Hepatocyte (in vitro differentiated cells): ENCODE results near the gene CLN5. TPM values are rescaled to one million over a fixed set of nuclear protein-coding genes. Genes with fewer than 3 reads are reported as not detected.

Experiments used
- DNase-seq: peaks from one replicate; pipeline ENCODE4 v3.0.0-alpha.2; 2016; ENCODE audit warnings: low spot score
- H2AFZ ChIP-seq: fragments of 200-600 bp; sonication (generic); 2 replicates; pipeline ENCODE4 v1.6.0; 2016; ENCODE audit warnings: antibody characterized with exemption, mild to moderate bottlenecking
- H3K27ac ChIP-seq: fragments of 200-600 bp; sonication (generic); 2 replicates; pipeline ENCODE4 v1.5.1; 2016; ENCODE audit warnings: mild to moderate bottlenecking
- H3K27me3 ChIP-seq: fragments of 200-600 bp; sonication (generic); 2 replicates; pipeline ENCODE4 v1.6.1; 2016
- H3K36me3 ChIP-seq: fragments of 200-600 bp; sonication (generic); replicated peaks from 2 replicates; pipeline ENCODE4 v1.5.1; 2016; ENCODE audit warnings: low read depth; ENCODE audit not compliant: insufficient read depth
- H3K4me1 ChIP-seq: fragments of 200-600 bp; sonication (generic); 2 replicates; pipeline ENCODE4 v1.5.1; 2016; ENCODE audit warnings: mild to moderate bottlenecking, moderate library complexity; ENCODE audit not compliant: insufficient read depth
- H3K4me2 ChIP-seq: fragments of 200-600 bp; sonication (generic); 2 replicates; pipeline ENCODE4 v1.6.0; 2016
- H3K4me3 ChIP-seq: fragments of 200-600 bp; sonication (generic); 2 replicates; pipeline ENCODE4 v1.5.1; 2016; ENCODE audit warnings: mild to moderate bottlenecking
- H3K79me2 ChIP-seq: fragments of 200-600 bp; sonication (generic); 2 replicates; pipeline ENCODE4 v1.6.0; 2017; ENCODE audit warnings: mild to moderate bottlenecking
- H3K9me2 ChIP-seq: fragments of 200-600 bp; sonication (generic); replicated peaks from 2 replicates; pipeline ENCODE4 v1.6.0; 2017; ENCODE audit warnings: mild to moderate bottlenecking; ENCODE audit not compliant: insufficient read depth
- H3K9me3 ChIP-seq: fragments of 200-600 bp; sonication (generic); 2 replicates; pipeline ENCODE4 v1.5.1; 2016; ENCODE audit warnings: low read depth, mild to moderate bottlenecking
- H4K20me1 ChIP-seq: fragments of 200-600 bp; sonication (generic); 2 replicates; pipeline ENCODE4 v1.6.0; 2016; ENCODE audit warnings: mild to moderate bottlenecking; ENCODE audit not compliant: insufficient read depth, poor library complexity, severe bottlenecking
- EZH2 ChIP-seq: fragments of 200-600 bp; sonication (generic); IDR thresholded peaks from 2 replicates; pipeline ENCODE4 v1.6.1; 2016; ENCODE audit warnings: antibody characterized with exemption, mild to moderate bottlenecking, borderline replicate concordance
- EZH2phosphoT487 ChIP-seq: fragments of 200-600 bp; sonication (generic); IDR thresholded peaks from one replicate; pipeline ENCODE4 v1.6.1; 2018; ENCODE audit warnings: antibody characterized with exemption, mild to moderate bottlenecking, low read depth, moderate library complexity; ENCODE audit not compliant: unreplicated experiment, severe bottlenecking
- WGBS: methylation state at CpG from one replicate; pipeline ENCODE4 v1.1.6; 2016; ENCODE audit warnings: low lambda C conversion rate; ENCODE audit errors: missing lambda C conversion rate; 5-methylcytosine and 5-hydroxymethylcytosine counted together
- polyA plus RNA-seq: library from polyadenylated mRNA; unstranded; fragments of >200 nt; fragmentation: Nextera tagmentation; extraction: Ambion mirVana; gene quantifications from 2 replicates; pipeline ENCODE4 v1.2.1, GENCODE V29; 2016
- total RNA-seq: library from RNA; depleted of rRNA; stranded (reverse); fragments of >200 nt; gene quantifications from 2 replicates; pipeline ENCODE4 v1.2.3, GENCODE V29; 2014
- TF ChIP-seq, protein P1 (sequence below): fragments of 200-600 bp; sonication (generic); IDR thresholded peaks from 2 replicates; pipeline ENCODE4 v1.5.1; 2016; ENCODE audit warnings: antibody characterized with exemption, mild to moderate bottlenecking; ENCODE audit not compliant: poor library complexity

Gene CLN5
- total and polyA plus RNA-seq, 2 experiments from 2014 or later, result 31.5 to 45.2 TPM

DNA sequence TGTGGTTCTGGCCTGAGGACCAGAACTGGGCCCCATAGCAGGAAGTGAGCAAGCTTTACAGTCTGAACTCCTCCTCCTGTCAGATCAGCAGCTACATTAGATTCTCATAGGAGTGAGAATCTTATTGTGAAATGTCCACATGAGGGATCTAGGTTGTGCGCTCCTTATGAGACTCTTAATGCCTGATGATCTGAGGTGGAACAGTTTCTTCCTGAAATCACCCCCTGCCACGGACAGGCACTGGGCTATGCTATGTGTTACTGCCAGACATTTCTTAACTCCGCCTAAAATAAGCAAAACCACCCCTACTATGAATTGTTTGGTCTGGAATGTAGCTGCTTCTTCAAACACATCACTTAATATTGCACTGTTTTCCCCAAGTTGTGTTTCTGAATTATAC lies 30.5 kb downstream of the CLN5 start:
- peaks cover 79% of the 10 kb centered on the region for H4K20me1 ChIP-seq
- TF ChIP-seq EZH2, result no peak
- peak overlapping the region; percentile 36 for H3K4me2 ChIP-seq
- H3K9me3 ChIP-seq, result no peaks in the 10 kb centered on the region
- no peaks in the 10 kb centered on the region for H3K36me3 ChIP-seq
- 76% methylated on average over 3 of the region's 3 CpGs for whole genome bisulfite sequencing
- no peak overlapping the region for H2AFZ ChIP-seq
- H3K27ac ChIP-seq, result peak overlapping the region; percentile 58
- peaks cover 91% of the 10 kb centered on the region for H3K79me2 ChIP-seq
- H3K4me1 ChIP-seq, result peaks cover 13% of the 10 kb centered on the region
- H3K9me2 ChIP-seq, result no peaks in the 10 kb centered on the region
- H3K27me3 ChIP-seq, result no peaks in the 10 kb centered on the region
- peak; percentile 19 for DNase-seq
- no peak overlapping the region for H3K4me3 ChIP-seq

DNA sequence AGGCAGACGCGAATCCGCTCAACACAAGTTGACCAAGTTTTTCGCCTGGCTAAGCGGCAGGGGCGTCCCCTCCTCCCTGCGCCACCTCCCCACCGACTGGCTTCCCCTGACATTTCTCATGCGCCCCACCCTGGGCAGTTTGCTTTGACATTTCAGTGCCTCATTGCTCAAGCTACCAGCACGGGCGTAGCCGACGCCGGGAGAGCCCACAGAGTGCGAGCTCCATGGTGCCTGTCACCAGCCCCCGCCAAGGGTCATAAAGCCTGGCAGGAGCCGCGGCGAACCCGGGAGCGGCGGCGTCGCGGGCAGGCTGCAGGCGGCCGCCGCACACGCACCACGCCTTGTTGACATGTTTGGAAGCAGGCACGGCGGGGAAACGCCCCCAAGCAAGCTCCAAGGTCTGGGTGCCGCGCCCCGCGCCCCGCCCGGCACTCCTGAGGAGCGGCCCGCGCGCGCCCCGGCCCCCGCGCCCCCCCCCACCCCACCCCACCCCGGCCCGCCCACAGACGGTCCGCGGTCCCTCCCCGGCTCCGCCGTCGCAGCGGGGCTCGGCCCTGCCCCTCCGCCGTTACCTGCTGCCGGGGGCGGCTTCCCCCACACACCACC lies 34.5 kb downstream of the CLN5 start:
- peak overlapping the region; percentile 96 for H2AFZ ChIP-seq
- peaks cover 48% of the 10 kb centered on the region for H4K20me1 ChIP-seq
- peak overlapping the region; percentile 86 for H3K4me3 ChIP-seq
- peaks cover 50% of the 10 kb centered on the region for H3K79me2 ChIP-seq
- WGBS, result 2% methylated on average over 32 of the region's 62 CpGs
- H3K27me3 ChIP-seq, result no peaks in the 10 kb centered on the region
- H3K9me3 ChIP-seq, result no peaks in the 10 kb centered on the region
- no peaks in the 10 kb centered on the region for H3K36me3 ChIP-seq
- H3K4me2 ChIP-seq, result peak overlapping the region; percentile 92
- H3K9me2 ChIP-seq, result no peaks in the 10 kb centered on the region
- DNase-seq, result peak; percentile 91
- peak overlapping the region; percentile 100 for H3K27ac ChIP-seq
- H3K4me1 ChIP-seq, result peaks cover 16% of the 10 kb centered on the region
- TF ChIP-seq EZH2 (no peak), EZH2phosphoT487 (no peak)
- TF ChIP-seq, protein P1, sequence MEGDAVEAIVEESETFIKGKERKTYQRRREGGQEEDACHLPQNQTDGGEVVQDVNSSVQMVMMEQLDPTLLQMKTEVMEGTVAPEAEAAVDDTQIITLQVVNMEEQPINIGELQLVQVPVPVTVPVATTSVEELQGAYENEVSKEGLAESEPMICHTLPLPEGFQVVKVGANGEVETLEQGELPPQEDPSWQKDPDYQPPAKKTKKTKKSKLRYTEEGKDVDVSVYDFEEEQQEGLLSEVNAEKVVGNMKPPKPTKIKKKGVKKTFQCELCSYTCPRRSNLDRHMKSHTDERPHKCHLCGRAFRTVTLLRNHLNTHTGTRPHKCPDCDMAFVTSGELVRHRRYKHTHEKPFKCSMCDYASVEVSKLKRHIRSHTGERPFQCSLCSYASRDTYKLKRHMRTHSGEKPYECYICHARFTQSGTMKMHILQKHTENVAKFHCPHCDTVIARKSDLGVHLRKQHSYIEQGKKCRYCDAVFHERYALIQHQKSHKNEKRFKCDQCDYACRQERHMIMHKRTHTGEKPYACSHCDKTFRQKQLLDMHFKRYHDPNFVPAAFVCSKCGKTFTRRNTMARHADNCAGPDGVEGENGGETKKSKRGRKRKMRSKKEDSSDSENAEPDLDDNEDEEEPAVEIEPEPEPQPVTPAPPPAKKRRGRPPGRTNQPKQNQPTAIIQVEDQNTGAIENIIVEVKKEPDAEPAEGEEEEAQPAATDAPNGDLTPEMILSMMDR, result no peak

DNA sequence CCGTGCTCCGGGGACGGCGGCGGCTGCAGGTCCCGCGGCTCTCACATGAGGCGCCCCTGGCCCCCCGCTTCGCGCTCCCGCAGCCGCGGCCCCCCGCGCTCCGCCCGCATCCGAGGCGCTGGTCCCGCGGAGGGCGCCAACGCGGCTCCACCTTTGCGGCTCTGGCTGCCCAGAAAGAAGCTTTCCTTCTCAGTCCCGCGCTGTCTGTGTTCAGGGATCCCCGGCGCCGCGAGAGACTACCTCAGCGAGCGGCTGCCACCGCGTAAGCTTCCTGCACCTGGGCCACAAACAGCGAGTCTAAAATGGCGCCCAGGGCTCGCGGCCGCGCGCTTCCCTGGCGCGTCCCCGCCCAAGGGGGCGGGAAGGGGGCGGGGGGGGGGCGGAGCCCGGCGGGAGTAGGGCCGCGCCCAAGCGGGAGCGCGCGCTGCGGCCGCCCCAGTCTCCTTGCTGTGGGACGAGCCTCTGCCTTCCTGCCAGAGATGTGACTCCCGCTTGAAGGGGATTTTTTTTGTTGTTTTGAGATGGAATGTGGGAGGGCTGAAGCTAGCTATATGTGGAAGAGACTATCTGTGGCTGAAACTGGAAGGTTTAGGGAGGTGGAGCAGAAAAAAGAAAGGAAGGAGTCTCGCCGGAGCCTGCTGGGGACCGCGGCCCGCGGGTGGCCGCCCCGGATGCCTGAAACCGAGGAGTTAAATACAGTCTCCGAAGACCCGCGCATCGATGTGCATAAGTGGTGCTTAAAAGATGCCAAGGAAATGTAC lies 35.2 kb downstream of the CLN5 start, which contains the start of gene FBXL3:
Gene FBXL3 (minus strand): TSS at position 299 of the 761 bp plus-strand sequence. CDS start 5,299 bp downstream, outside the sequence.
- H3K4me3 ChIP-seq, result peak within 1 kb of the TSS; percentile 86
- H3K27ac ChIP-seq, result peak within 1 kb of the TSS; percentile 100

More for the DNA sequence above, 35.2 kb downstream of the CLN5 start, which contains the start of gene FBXL3:
- H3K9me2 ChIP-seq, result no peaks in the 10 kb centered on the region
- no peaks in the 10 kb centered on the region for H3K36me3 ChIP-seq
- H3K4me1 ChIP-seq, result peaks cover 16% of the 10 kb centered on the region
- peak within 1 kb of the TSS; percentile 96 for H2AFZ ChIP-seq
- peak within 1 kb of the TSS; percentile 92 for H3K4me2 ChIP-seq
- peaks cover 44% of the 10 kb centered on the region for H3K79me2 ChIP-seq
- under 1% methylated on average over 39 of the region's 74 CpGs for WGBS
- peak; percentile 95 for DNase-seq
- no peaks in the 10 kb centered on the region for H3K9me3 ChIP-seq
- H3K27me3 ChIP-seq, result no peaks in the 10 kb centered on the region
- H4K20me1 ChIP-seq, result peaks cover 41% of the 10 kb centered on the region
- TF ChIP-seq EZH2phosphoT487, result no peak
- TF ChIP-seq EZH2, result no peak
- TF ChIP-seq, protein P1, result no peak
